ENCODE results near the gene PACRG.

Gene PACRG

DNA sequence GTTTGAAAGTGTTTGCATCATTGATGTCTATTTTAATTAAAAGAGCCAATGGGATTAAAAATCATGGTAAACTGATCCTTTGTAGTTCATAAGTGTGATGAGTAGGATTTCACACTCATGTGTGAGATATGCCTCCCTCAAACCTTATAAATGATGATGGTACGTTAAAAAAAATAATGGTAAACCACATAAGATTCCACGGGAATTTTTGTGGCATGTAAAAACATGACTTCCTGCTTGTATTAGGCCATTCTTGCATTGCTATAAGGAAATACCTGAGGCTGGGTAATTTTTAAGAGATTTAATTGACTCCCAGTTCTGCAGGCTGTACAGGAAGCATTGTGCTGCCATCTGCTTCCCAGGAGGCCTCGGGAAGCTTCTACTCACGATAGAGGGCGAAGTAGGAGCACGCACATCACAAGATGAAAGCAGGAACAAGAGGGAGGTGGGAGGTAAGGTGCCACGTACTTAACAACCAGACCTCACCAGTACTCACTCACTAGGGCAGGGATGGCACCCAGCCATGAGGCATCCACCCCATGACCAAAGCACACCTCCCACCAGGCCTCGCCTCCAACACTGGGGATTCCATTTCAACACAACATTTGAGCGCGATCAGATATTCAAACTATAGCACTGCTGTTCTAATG is 499.2 kb downstream of the PACRG start:
- no peaks in the 10 kb centered on the region for H3K4me1 ChIP-seq
- no peak overlapping the region for H3K9ac ChIP-seq
- peaks cover 17% of the 10 kb centered on the region for H3K9me3 ChIP-seq
- H3K4me2 ChIP-seq: no peak overlapping the region
- H3K4me3 ChIP-seq: no peak overlapping the region
- no peaks in the 10 kb centered on the region for H3K36me3 ChIP-seq
- H3K27ac ChIP-seq: no peak overlapping the region
- H4K20me1 ChIP-seq: no peaks in the 10 kb centered on the region
- H3K27me3 ChIP-seq: no peaks in the 10 kb centered on the region
- TF ChIP-seq Cebpa-rat (IDR thresholded peaks at IDR 0.05): no peak

DNA sequence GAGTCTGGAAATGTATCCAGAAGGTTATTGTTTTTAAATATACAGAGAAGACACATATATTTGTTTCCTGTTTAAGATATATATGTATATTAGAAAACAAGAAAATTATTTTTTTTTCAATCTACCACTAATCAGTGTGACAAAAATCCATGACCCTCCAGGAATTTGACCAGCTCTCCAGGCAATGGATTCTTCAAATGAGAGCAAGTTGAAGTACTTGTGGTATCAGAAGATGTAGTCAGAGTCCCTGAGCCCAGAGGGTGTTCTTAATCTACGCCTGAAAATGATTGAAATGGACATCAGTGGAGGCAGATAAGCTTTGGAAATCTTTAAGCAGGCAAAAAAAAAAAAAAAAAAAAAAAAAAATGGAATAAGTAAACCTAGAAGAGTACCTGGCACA is 500.3 kb downstream of the PACRG start:
- Histone ChIP-seq H3K4me3 (no peak overlapping the region), H3K27ac (no peak overlapping the region), H3K27me3 (no peaks in the 10 kb centered on the region), H3K4me2 (no peak overlapping the region), H3K9ac (no peak overlapping the region), H3K4me1 (no peaks in the 10 kb centered on the region), H4K20me1 (no peaks in the 10 kb centered on the region), H3K36me3 (no peaks in the 10 kb centered on the region), H3K9me3 (peaks cover 17% of the 10 kb centered on the region)
- no peak for TF ChIP-seq Cebpa-rat (IDR thresholded peaks at IDR 0.05)

DNA sequence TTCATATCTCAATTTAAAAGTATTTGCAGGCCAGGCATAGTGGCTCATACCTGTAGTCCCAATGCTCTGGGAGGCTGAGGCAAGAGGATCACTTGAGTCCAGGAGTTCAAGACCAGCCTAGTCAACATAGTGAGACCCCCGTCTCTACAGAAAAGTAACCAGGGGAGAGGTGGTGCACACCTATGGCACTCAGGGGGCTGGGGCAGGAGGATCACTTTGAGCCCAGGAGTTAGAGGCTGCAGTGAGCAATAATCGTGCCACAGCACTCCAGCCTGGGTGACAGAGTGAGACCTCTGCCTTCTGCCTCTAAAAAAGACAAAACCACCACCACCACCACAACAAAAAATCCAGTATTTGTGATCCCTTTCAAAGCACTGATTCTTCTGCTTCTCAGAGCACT is 501.3 kb downstream of the PACRG start:
- Histone ChIP-seq H3K9ac (no peak overlapping the region), H3K4me1 (no peaks in the 10 kb centered on the region), H3K4me3 (no peak overlapping the region), H3K9me3 (peaks cover 13% of the 10 kb centered on the region), H3K36me3 (no peaks in the 10 kb centered on the region), H4K20me1 (no peaks in the 10 kb centered on the region), H3K27me3 (no peaks in the 10 kb centered on the region), H3K27ac (no peak overlapping the region), H3K4me2 (no peak overlapping the region)
- no peak for TF ChIP-seq Cebpa-rat (IDR thresholded peaks at IDR 0.05)

DNA sequence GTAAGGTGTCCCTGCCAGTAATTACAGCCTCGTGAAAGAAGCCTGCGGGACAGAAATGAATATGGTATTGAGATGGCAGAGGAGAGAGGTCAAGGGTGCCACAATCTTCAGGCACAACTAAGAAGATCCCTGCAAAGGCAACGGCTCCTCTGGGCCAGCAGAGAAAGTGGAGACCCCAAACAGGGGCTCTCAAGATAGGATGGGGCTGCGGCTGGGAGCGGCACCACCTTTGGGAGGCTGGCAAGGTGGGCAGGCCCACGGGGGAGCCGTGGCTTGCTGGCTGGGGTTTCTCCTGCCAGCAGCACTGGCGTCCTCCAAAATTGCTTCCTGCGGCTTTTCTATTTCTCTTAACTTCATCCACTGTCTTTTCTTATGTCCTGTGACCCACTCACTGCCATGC is 503.1 kb downstream of the PACRG start:
- no peak for TF ChIP-seq Cebpa-rat (IDR thresholded peaks at IDR 0.05)
- no peak overlapping the region for H3K4me2 ChIP-seq
- H3K9ac ChIP-seq: no peak overlapping the region
- H3K27me3 ChIP-seq: no peaks in the 10 kb centered on the region
- no peaks in the 10 kb centered on the region for H3K36me3 ChIP-seq
- no peaks in the 10 kb centered on the region for H4K20me1 ChIP-seq
- H3K4me1 ChIP-seq: no peaks in the 10 kb centered on the region
- H3K27ac ChIP-seq: no peak overlapping the region
- no peak overlapping the region for H3K4me3 ChIP-seq
- H3K9me3 ChIP-seq: no peaks in the 10 kb centered on the region

GRCh38 chr6:163231356-163232014 is 503.7 kb downstream of the PACRG start:
- H3K27me3 ChIP-seq: no peaks in the 10 kb centered on the region
- no peak overlapping the region for H3K9ac ChIP-seq
- no peak overlapping the region for H3K4me2 ChIP-seq
- no peak for TF ChIP-seq Cebpa-rat (IDR thresholded peaks at IDR 0.05)
- H3K4me3 ChIP-seq: no peak overlapping the region
- no peaks in the 10 kb centered on the region for H4K20me1 ChIP-seq
- no peaks in the 10 kb centered on the region for H3K36me3 ChIP-seq
- no peaks in the 10 kb centered on the region for H3K9me3 ChIP-seq
- no peak overlapping the region for H3K27ac ChIP-seq
- no peaks in the 10 kb centered on the region for H3K4me1 ChIP-seq

GRCh38 chr6:163232015-163232523 is 504.3 kb downstream of the PACRG start:
- H3K27me3 ChIP-seq: no peaks in the 10 kb centered on the region
- no peaks in the 10 kb centered on the region for H3K9me3 ChIP-seq
- H3K4me2 ChIP-seq: no peak overlapping the region
- TF ChIP-seq Cebpa-rat (IDR thresholded peaks at IDR 0.05): no peak
- H4K20me1 ChIP-seq: no peaks in the 10 kb centered on the region
- H3K4me1 ChIP-seq: no peaks in the 10 kb centered on the region
- H3K4me3 ChIP-seq: no peak overlapping the region
- no peak overlapping the region for H3K9ac ChIP-seq
- H3K27ac ChIP-seq: no peak overlapping the region
- no peaks in the 10 kb centered on the region for H3K36me3 ChIP-seq

GRCh38 chr6:163232649-163233048 is 504.9 kb downstream of the PACRG start:
- no peaks in the 10 kb centered on the region for H3K4me1 ChIP-seq
- no peak for TF ChIP-seq Cebpa-rat (IDR thresholded peaks at IDR 0.05)

GRCh38 chr6:163237110-163237509 is 509.3 kb downstream of the PACRG start:
- Histone ChIP-seq H4K20me1 (no peaks in the 10 kb centered on the region), H3K27ac (no peak overlapping the region), H3K4me3 (no peak overlapping the region), H3K9ac (no peak overlapping the region), H3K9me3 (no peaks in the 10 kb centered on the region), H3K36me3 (no peaks in the 10 kb centered on the region), H3K4me2 (no peak overlapping the region), H3K4me1 (no peaks in the 10 kb centered on the region), H3K27me3 (no peaks in the 10 kb centered on the region)
- TF ChIP-seq Cebpa-rat (IDR thresholded peaks at IDR 0.05): no peak

More at GRCh38 chr6:163232649-163233048, 504.9 kb downstream of the PACRG start:
- Histone ChIP-seq H3K9me3 (no peaks in the 10 kb centered on the region), H3K36me3 (no peaks in the 10 kb centered on the region), H3K27me3 (no peaks in the 10 kb centered on the region), H3K4me2 (no peak overlapping the region), H3K4me3 (no peak overlapping the region), H3K27ac (no peak overlapping the region), H4K20me1 (no peaks in the 10 kb centered on the region), H3K9ac (no peak overlapping the region)

- H3K27me3 ChIP-seq: no peaks in the 10 kb centered on the region
Measured at GRCh38 chr6:163239572-163240340, 512.0 kb downstream of the PACRG start.

DNA sequence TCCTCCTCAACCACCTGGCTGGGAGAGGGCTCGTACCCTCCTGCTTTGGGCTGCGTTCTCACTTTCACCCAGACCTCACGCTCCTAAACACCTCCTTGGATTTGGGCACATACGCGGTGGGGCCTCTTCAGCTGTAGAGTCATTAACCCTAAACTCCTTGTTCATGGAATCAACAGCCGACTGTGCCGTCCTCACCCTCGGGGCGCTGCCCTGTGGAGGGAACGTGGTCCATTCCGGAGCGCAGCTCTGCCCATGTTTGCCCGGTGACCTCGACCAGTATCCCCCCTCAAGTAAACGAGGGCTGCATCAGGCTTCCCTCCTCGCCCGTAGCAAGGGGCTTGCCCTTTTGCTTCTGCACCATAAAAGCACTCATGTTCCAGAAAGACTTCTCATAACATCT is 512.8 kb downstream of the PACRG start:
- no peak overlapping the region for H3K27ac ChIP-seq
- no peak overlapping the region for H3K4me3 ChIP-seq
- no peaks in the 10 kb centered on the region for H3K36me3 ChIP-seq
- no peaks in the 10 kb centered on the region for H3K9me3 ChIP-seq
- H4K20me1 ChIP-seq: no peaks in the 10 kb centered on the region
- H3K9ac ChIP-seq: no peak overlapping the region
- H3K27me3 ChIP-seq: no peaks in the 10 kb centered on the region
- TF ChIP-seq Cebpa-rat (IDR thresholded peaks at IDR 0.05): no peak
- H3K4me2 ChIP-seq: no peak overlapping the region
- H3K4me1 ChIP-seq: no peaks in the 10 kb centered on the region

More at GRCh38 chr6:163239572-163240340, 512.0 kb downstream of the PACRG start:
- no peak for TF ChIP-seq Cebpa-rat (IDR thresholded peaks at IDR 0.05)
- Histone ChIP-seq H3K4me2 (no peak overlapping the region), H3K9ac (no peak overlapping the region), H4K20me1 (no peaks in the 10 kb centered on the region), H3K36me3 (no peaks in the 10 kb centered on the region), H3K9me3 (no peaks in the 10 kb centered on the region), H3K27ac (no peak overlapping the region), H3K4me3 (no peak overlapping the region), H3K4me1 (no peaks in the 10 kb centered on the region)

Measured in BLaER1 (cell line).